ENCODE measurements around the gene PRDM16. TPM values are rescaled to one million over a fixed set of nuclear protein-coding genes. Genes with fewer than 3 reads are reported as not detected.
"Not testable (repeated sequence)": the region's sequence is repeated elsewhere in the genome, so short reads cannot be mapped to it uniquely, and the experiment has no call there.

PRDM16 gene
- polyA plus RNA-seq, 1 donor from 2014 or later: 0.21 TPM

- Histone ChIP-seq H2AFZ (ENCODE audit: low read depth, low read length) (no peak overlapping the region), H3K4me3 (ENCODE audit: low read length) (no peak overlapping the region), H3K9me3 (ENCODE audit: low read length) (no peaks in the 10 kb centered on the region), H3F3A (ENCODE audit: insufficient read depth, low read length, poor library complexity, severe bottlenecking) (no peaks in the 10 kb centered on the region), H4K20me1 (ENCODE audit: insufficient read depth) (no peaks in the 10 kb centered on the region), H3K36me3 (ENCODE audit: insufficient read depth, low read length) (no peaks in the 10 kb centered on the region), H3K4me2 (ENCODE audit: low read length) (no peak overlapping the region), H3K9ac (ENCODE audit: low read length) (no peak overlapping the region), H3K27ac (ENCODE audit: low read length) (no peak overlapping the region), H3K27me3 (ENCODE audit: insufficient read depth, low read depth, low read length) (no peaks in the 10 kb centered on the region), H3K9me2 (ENCODE audit: insufficient read depth, low read length) (no peaks in the 10 kb centered on the region), H3K79me2 (replicated peaks; ENCODE audit: insufficient read depth, low read length) (peaks cover 74% of the 10 kb centered on the region)
- TF ChIP-seq, protein P1, sequence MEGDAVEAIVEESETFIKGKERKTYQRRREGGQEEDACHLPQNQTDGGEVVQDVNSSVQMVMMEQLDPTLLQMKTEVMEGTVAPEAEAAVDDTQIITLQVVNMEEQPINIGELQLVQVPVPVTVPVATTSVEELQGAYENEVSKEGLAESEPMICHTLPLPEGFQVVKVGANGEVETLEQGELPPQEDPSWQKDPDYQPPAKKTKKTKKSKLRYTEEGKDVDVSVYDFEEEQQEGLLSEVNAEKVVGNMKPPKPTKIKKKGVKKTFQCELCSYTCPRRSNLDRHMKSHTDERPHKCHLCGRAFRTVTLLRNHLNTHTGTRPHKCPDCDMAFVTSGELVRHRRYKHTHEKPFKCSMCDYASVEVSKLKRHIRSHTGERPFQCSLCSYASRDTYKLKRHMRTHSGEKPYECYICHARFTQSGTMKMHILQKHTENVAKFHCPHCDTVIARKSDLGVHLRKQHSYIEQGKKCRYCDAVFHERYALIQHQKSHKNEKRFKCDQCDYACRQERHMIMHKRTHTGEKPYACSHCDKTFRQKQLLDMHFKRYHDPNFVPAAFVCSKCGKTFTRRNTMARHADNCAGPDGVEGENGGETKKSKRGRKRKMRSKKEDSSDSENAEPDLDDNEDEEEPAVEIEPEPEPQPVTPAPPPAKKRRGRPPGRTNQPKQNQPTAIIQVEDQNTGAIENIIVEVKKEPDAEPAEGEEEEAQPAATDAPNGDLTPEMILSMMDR (IDR thresholded peaks at IDR 0.05; ENCODE audit: poor library complexity, severe bottlenecking): no peak
- TF ChIP-seq, protein P2, sequence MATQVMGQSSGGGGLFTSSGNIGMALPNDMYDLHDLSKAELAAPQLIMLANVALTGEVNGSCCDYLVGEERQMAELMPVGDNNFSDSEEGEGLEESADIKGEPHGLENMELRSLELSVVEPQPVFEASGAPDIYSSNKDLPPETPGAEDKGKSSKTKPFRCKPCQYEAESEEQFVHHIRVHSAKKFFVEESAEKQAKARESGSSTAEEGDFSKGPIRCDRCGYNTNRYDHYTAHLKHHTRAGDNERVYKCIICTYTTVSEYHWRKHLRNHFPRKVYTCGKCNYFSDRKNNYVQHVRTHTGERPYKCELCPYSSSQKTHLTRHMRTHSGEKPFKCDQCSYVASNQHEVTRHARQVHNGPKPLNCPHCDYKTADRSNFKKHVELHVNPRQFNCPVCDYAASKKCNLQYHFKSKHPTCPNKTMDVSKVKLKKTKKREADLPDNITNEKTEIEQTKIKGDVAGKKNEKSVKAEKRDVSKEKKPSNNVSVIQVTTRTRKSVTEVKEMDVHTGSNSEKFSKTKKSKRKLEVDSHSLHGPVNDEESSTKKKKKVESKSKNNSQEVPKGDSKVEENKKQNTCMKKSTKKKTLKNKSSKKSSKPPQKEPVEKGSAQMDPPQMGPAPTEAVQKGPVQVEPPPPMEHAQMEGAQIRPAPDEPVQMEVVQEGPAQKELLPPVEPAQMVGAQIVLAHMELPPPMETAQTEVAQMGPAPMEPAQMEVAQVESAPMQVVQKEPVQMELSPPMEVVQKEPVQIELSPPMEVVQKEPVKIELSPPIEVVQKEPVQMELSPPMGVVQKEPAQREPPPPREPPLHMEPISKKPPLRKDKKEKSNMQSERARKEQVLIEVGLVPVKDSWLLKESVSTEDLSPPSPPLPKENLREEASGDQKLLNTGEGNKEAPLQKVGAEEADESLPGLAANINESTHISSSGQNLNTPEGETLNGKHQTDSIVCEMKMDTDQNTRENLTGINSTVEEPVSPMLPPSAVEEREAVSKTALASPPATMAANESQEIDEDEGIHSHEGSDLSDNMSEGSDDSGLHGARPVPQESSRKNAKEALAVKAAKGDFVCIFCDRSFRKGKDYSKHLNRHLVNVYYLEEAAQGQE (IDR thresholded peaks at IDR 0.05; ENCODE audit: borderline replicate concordance): peak; percentile 20
Observed at GRCh38 chr1:3086272-3086974, 17.4 kb downstream of the PRDM16 start.

DNA sequence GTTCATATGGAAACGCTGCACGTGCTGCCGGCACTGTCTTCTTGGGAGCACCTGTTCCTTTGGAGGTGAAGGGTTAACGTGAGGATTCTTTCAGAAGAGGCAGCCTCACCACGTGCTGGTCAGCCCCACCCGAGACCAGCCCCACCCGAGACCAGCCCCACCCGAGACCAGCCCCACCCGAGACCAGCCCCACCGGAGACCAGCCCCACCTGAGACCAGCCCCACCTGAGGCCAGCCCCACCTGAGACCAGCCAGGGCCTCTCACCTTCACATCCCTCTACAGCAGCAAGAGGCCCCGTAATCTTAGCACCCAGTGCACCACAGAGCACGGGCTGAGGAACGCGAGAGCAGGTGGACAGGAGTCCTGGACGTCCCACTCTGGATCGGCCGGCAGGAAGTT is 18.0 kb downstream of the PRDM16 start:
- TF ChIP-seq MXI1 (conservative IDR thresholded peaks at IDR 0.05; ENCODE audit: poor library complexity, severe bottlenecking) (no peak), EP300 (conservative IDR thresholded peaks at IDR 0.05; ENCODE audit: poor library complexity, severe bottlenecking) (no peak), POLR2AphosphoS5 (IDR thresholded peaks at IDR 0.05) (no peak), RAD21 (conservative IDR thresholded peaks at IDR 0.05) (no peak), SMC3 (conservative IDR thresholded peaks at IDR 0.05; ENCODE audit: poor library complexity) (no peak), EZH2 (IDR thresholded peaks at IDR 0.05; ENCODE audit: borderline replicate concordance, insufficient read depth, low read length, poor library complexity, severe bottlenecking) (no peak), TAF1 (IDR thresholded peaks at IDR 0.05; ENCODE audit: low read depth) (no peak)
- TF ChIP-seq, protein P1 (IDR thresholded peaks at IDR 0.05; ENCODE audit: poor library complexity, severe bottlenecking): no peak
- TF ChIP-seq, protein P2 (IDR thresholded peaks at IDR 0.05; ENCODE audit: borderline replicate concordance): no peak
- Histone ChIP-seq H3K27ac (ENCODE audit: low read length) (no peak overlapping the region), H3K4me3 (ENCODE audit: low read length) (no peak overlapping the region), H3K9me3 (ENCODE audit: low read length) (no peaks in the 10 kb centered on the region), H3K79me2 (replicated peaks; ENCODE audit: insufficient read depth, low read length) (peaks cover 74% of the 10 kb centered on the region), H3K9ac (ENCODE audit: low read length) (no peak overlapping the region), H3K9me2 (ENCODE audit: insufficient read depth, low read length) (no peaks in the 10 kb centered on the region), H2AFZ (ENCODE audit: low read depth, low read length) (no peak overlapping the region), H3K36me3 (ENCODE audit: insufficient read depth, low read length) (no peaks in the 10 kb centered on the region), H3K4me2 (ENCODE audit: low read length) (no peak overlapping the region), H3K27me3 (ENCODE audit: insufficient read depth, low read depth, low read length) (no peaks in the 10 kb centered on the region), H3F3A (ENCODE audit: insufficient read depth, low read length, poor library complexity, severe bottlenecking) (no peaks in the 10 kb centered on the region), H4K20me1 (ENCODE audit: insufficient read depth) (no peaks in the 10 kb centered on the region)

- peaks cover 73% of the 10 kb centered on the region for H3K79me2 ChIP-seq (replicated peaks; ENCODE audit: insufficient read depth, low read length)
Observed at GRCh38 chr1:3087946-3088668, 19.1 kb downstream of the PRDM16 start.

More at GRCh38 chr1:3087946-3088668, 19.1 kb downstream of the PRDM16 start:
- H3K9me2 ChIP-seq (ENCODE audit: insufficient read depth, low read length); H3K4me3 ChIP-seq (ENCODE audit: low read length); H3K27ac ChIP-seq (ENCODE audit: low read length); H3K27me3 ChIP-seq (ENCODE audit: insufficient read depth, low read depth, low read length); H3K9ac ChIP-seq (ENCODE audit: low read length); H3K9me3 ChIP-seq (ENCODE audit: low read length); H2AFZ ChIP-seq (ENCODE audit: low read depth, low read length); H4K20me1 ChIP-seq (ENCODE audit: insufficient read depth); H3K36me3 ChIP-seq (ENCODE audit: insufficient read depth, low read length); H3K4me2 ChIP-seq (ENCODE audit: low read length); H3F3A ChIP-seq (ENCODE audit: insufficient read depth, low read length, poor library complexity, severe bottlenecking): not testable (repeated sequence)

Measured in neural cell (in vitro differentiated cells).